Epidermal melanocyte (primary cell): ENCODE measurements around the gene INSR.
"Not testable (repeated sequence)": the region's sequence is repeated elsewhere in the genome, so short reads cannot be mapped to it uniquely, and the experiment has no call there.

Source experiments
- DNase-seq: peaks from one replicate; pipeline ENCODE4 v3.0.0; 2011; ENCODE audit warnings: low spot score; ENCODE audit not compliant: insufficient read length

Gene INSR

DNA sequence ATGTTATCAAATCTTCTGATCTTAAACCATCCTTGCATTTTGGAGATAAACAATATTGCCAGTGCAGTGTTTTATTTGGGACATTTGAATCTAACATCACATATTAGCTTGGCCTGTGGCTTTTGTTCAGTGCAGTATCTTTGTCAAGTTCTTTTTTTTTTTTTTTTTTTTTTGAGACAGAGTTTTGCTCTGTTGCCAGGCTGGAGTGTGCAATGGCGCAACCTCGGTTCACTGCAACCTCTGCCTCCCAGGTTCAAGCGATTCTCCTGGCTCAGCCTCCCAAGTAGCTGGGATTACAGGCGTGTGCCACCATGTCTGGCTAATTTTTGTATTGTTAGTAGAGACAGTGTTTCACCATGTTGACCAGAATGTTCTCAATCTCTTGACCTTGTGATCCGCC lies 148.1 kb downstream of the INSR start:
- not testable (repeated sequence) for DNase-seq

DNA sequence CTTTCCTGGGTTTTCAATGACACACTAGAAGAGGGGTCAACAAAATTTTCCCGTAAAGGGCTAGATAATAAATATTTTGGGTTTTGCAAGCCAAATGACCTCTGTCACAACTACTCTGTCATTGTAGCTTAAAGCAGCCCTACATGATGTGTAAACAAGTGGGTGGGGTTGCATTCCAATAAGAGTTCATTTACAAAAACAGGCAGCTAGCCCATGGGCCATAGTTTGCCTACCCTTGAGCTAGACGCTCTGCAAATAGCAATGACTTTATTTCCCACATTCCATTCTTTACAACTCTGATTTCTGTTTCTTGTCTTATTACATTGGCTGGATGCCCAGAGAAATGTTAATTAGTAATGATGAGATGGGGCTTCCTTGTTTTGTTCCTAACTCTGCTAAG lies 148.7 kb downstream of the INSR start:
- no peak for DNase-seq

DNA sequence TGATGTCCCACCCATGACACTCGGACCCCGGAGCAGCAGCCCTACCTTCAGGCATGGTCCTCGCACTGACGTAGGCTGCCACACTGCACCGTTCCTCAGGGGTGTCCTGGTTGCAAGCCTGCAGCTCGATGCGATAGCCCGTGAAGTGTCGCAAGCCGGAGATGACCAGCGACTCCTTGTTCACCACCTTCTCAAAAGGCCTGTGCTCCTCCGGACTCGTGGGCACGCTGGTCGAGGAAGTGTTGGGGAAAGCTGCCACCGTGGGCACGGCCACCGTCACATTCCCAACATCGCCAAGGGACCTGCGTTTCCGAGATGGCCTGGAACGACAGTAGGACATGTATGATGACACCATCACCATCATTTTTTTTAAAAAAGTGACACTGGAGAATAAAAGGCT lies 151.4 kb downstream of the INSR start:
- DNase-seq = no peak

GRCh38 chr19:7140137-7140536 lies 154.1 kb downstream of the INSR start:
- DNase-seq = no peak

DNA sequence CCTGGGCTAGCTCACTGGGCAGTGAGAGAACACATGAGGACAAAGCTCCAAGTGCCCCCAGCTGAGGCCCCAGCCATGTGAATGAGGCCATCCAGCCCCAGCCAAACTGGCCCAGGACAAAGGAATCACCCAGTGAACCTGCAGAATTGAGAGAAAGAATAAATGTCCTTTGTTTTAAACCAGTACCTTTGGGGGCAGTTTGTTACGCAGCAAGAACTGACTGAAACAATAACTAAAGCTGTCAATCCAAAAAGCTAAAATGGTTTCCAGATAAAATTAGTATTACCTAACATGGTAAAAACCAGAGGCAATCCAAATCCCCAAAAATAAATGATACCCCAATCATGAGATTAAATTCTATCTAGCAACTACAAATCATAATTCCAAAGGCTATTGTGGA lies 155.1 kb downstream of the INSR start:
- no peak for DNase-seq

GRCh38 chr19:7138402-7138801 lies 155.8 kb downstream of the INSR start:
- no peak for DNase-seq

DNA sequence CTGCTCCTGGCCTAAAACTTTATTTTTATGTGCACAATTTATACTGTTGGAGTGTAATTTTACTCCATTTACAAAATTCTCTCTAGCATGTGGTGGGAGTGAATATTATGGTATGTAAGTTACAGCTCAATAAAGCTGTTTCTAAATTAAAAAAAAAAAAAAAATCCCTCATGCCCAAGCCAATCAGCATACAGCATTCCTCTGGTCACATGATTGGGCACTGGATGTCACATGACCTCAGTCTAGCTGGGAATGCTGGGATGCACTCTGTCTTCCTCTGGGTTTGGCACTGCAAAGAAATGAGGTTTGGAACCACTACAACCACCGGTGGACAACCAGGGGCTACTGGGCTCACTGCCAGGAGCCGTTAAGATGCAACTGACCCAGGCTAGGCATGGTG lies 157.1 kb downstream of the INSR start:
- no peak for DNase-seq

DNA sequence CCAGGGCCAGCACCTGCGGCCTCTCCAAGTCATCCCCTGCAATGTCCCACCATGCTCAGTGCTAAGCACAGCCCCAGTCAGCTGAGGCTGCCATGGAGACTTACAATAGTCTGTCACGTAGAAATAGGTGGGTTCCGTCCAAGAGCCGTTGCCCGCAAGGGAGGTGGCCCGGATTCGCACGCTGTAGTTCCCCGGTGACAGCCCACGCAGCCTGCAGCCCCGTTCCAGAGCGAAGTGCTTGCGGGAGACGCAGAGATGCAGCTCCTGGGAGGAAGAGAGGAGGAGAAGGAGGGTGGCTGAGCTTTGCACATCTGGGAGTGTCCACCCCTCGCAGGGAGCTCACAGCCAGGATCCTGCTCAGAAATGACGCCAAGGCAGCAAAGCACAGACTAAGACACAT lies 162.2 kb downstream of the INSR start:
- no peak for DNase-seq

DNA sequence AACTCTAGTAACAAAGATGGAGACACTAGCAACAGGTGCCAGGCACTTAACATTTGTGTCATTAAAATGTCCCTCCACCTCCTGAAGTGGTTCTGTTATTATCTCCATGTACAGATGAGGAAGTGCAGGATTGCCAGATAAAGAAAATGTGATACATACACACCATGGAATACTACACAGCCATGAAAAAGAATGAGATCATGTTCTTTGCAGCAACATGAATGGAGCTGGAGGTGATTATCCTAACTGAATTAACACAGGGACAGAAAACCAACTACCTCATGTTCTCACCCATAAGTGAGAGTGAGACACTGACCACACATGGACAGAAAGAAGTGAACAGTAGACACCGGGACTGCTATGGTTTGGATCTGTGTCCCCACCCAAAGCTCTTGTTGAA lies 164.2 kb downstream of the INSR start:
- DNase-seq = no peak

DNA sequence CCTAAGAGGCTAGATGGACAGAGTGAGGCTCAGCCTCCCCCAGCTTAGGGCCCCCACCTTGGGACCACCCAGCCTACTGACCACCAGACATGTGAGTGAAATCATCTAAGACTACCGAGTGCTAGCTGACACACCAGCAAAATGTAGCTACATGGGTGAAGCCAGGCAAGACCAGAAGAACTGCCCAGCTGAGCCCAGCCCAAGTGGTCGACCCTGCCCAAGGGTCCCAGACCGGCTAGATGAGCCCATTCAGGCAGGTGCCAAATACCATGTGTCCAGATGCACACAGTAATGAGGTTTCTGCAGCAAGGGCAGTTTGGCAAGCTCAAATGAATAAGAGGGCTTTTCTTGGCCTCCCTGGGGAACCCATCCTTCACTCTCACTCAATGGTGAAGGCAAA lies 168.1 kb downstream of the INSR start:
- no peak for DNase-seq

DNA sequence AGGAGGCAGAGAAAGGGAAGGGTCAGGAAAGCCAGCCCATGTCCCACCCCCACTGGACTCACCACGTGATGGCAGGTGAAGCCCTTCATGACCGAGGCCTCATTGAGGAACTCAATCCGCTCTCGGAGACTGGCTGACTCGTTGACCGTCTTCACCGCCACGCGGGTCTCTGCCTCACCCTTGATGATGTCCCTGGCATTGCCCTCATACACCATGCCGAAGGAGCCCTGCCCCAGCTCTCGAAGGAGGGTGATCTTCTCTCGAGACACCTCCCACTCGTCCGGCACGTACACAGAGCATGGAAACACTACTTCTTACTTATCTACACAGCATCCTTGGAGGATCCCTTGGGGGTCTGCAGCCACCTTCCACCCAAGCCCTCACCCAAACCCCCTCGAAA lies 169.0 kb downstream of the INSR start:
- DNase-seq = no peak

DNA sequence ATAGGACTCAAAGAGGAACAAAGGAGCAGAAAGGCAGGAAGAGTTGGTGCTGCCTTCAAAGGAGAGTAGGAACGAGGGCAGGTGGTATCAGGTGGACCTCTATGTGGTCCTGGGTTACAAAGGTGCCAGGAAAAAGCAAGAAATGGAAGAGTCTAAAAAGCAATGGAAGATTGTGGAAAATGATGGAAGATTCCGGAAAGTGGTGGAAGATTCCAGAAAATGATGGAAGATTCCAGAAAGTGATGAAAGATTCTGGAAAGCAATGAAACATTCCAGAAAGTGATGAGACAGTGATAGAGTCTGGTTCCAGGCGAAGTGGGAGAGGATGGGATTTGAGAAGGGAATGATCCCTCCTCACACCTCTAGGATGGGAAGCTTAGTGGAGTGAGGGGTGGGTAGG lies 169.4 kb downstream of the INSR start:
- no peak for DNase-seq

DNA sequence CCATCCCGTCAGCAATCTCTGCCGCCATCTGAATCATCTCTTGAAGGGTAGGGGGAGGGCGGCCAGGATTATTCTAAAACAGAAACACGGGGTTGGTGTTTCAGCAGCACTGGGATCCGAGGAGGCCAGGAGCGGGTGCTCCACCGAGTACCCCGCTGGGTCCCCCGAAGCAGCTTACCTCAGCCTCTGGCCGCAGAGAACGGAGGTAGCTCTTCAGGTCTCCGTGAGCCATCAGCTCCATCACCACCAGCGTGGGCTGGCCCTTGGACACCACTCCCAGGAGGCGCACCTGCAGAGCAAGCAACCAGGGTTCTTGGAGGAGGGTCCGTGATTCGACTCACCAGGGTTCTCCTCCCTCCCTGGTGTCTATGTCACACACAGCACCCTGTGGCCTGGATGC lies 171.5 kb downstream of the INSR start:
- no peak for DNase-seq

DNA sequence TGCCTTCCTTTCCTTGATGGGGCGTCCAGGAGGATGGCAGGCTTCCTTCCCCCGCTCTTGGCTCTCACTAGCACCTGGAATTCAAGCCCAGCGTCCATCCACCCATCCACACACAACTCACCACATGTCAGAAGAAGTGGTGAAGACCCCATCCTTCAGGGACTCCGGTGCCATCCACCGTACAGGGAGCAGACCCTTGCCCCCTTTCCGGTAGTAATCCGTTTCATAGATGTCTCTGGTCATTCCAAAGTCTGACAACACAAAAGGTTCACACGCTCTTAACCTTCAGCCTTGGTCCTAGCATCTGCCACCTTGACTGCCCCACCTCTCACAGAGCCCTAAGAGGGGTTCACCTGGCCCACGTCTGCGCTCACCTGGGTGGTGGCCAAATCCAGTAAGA lies 173.7 kb downstream of the INSR start:
- no peak for DNase-seq

DNA sequence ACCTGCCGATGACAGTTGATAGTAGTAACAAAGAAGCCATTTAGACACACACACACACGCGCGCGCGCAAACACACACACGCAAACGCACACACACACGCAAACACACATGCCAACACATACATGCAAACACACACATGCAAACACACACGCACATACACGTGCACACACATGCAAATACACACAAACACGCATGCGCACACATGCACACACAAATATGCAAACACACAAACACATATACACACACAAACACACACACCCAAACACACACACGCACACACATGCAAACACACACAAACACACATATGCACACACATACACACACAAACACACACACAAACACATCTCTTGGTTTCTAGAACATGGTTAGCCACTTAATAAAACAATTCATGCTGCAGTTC lies 174.6 kb downstream of the INSR start:
- no peak for DNase-seq

DNA sequence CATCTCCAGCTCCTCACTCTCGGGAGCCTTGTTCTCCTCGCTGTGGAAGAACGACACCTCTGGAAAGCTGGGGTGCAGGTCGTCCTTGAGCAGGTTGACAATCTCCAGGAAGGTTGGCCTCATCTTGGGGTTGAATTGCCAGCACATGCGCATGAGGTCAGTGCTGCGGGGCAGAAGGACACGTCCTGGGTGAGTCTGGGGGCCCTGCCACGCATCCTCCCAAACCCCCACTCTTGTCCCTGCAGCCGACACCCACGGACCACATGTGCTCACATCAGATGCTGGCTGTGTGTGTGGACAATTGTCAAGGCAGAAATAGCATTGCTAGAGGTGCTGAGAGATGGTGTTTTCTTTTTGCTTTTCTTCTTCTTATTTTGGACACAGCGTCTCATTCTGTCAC lies 177.0 kb downstream of the INSR start:
- no peak for DNase-seq

DNA sequence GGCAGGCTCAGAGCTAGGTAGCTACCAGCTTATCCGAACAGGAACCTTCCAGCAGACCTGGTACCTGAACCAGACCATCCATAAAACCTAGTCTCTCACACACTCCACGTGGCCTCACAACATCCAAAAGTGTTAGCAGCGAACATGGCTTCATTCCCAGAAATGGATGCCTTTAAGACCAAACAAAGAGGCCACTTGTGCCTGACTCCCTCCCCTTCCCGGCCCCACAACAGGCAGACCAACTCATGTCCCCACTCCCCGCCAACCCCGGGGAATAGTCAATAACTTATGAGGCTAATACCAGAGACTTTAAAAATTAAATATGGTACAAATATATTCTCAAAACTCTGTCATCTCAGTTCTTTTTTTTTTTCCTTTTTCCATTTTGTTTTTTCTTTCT lies 178.5 kb downstream of the INSR start:
- DNase-seq = no peak

DNA sequence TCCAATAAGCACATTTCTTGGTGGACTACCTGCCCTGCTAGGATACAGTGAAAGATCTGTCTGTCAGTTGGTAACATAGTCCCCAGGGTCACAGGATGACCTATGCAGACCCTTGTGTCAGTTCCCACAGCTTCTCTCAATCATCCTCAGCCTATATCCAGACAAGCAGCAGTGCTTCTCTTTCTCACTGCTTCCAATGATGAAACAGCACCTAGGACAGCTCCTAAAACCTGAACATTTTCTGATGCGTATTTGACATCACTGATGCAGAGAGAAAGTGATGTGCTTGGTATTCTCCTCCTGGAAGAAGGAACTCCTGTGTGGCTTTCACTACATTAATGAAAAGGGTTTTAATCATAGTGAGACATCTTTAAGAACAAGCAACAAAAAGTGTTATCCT lies 181.0 kb downstream of the INSR start:
- no peak for DNase-seq

- no peak for DNase-seq
These were observed 181.5 kb downstream of the INSR start for GRCh38 chr19:7112675-7113074.

DNA sequence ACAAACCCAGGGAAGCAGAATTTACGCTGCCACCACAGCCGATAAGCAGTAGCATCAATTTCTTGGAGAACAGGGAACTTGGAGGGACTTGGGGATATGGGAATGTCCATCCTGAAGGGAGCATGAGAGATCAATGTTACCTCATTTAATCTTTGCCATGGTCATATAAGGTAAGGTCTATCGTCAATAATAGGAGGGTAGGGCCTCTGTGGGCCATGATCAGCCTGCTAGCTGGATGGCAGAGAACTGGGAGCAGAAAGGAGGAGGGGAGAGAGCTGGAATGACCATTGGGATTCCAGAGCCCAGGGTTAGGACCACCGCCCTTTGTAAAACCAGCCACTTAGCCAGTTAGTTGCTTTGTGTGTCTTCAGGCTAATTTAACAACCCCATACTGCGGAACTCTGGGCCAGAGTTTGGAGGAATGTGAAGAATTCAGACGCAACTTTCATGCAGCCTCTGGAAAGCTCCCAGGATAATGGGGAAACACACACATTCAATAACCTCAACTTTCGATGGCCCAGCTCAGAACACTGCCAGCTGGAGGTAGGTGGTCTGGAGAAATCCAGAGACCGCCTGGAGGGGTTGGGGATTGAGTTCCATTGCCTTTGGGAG lies 184.4 kb downstream of the INSR start:
- no peak for DNase-seq

- no peak for DNase-seq
These were observed 187.2 kb downstream of the INSR start for GRCh38 chr19:7106711-7107657.

- no peak for DNase-seq
These were observed 189.3 kb downstream of the INSR start for GRCh38 chr19:7104747-7105447.
